ENCODE measurements around the gene SCN5A.

The SCN5A gene

DNA sequence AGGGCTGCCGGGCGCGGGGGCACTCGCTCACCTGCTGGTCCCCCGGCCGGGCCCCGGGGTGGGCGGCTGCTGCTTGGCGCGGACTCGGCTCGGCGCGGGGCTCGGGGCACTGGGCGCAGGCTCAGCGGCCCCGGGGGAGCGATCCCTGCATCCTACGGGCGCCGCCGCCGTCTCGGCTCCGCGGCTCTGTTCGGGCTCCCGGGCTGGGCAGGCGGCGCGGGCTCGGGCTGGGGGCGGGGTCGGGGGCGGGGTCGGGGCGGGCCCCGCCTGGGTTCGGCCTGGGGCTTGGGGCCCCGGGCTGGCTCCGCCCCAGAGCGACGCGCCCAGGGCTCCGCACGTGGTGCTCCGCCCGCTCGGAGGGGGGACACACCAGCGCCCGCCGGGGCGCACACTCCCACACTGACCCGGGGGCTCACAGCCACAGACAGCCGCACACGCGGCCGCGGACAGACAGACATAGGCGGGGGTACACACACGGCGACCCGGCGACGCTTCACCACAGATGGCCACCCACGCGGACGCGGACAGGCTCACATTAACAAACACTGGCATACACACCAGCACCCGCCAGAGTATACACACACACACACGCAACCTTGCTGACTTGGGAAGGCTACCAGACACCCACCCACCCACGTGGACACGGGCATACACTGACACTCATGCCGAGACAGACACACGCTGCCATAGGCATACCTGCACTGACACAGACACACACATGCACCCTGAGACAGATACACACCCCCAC, at the start of gene SCN5A:
TSS of gene SCN5A (minus strand) at position 188 of the 748 bp plus-strand sequence. CDS start 16,380 bp downstream, outside the sequence.
- Histone ChIP-seq H3K36me3 (ENCODE audit: insufficient read depth, low read length) (no peaks in the 10 kb centered on the region), H3K9ac (ENCODE audit: low read depth, low read length) (peak within 1 kb of the TSS; percentile 77)

DNA sequence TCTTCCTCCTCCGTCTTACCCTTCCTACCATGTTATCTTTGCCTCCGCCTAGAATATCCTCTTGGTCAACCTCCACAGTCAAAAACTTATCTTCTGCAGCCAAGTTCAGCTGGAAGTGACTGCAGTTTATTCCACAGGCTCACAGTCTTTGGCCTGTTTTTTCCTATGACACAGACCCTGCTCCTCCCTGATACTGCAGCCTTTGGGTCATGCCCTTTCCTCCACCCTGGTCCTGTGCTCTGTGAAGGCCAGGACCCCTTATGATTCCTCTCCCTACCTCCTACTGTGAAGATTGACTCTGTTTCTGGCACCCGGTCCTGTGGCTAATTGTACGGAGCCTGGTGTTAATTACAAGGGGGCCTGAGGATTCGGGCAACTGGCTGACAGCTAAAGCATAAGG, 49.3 kb upstream of the SCN5A start:
- no peaks in the 10 kb centered on the region for H3K4me1 ChIP-seq (ENCODE audit: insufficient read depth, low read length)
- no peak overlapping the region for H3K9ac ChIP-seq (ENCODE audit: low read depth, low read length)
- H3K36me3 ChIP-seq (ENCODE audit: insufficient read depth, low read length), result no peaks in the 10 kb centered on the region
- no peaks in the 10 kb centered on the region for H3K9me3 ChIP-seq (ENCODE audit: control insufficient read depth, insufficient read depth, low read length)

More for the DNA sequence above, at the start of gene SCN5A:
- Histone ChIP-seq H3K4me1 (ENCODE audit: insufficient read depth, low read length) (peaks cover 4% of the 10 kb centered on the region; the same call in 1 of the 2 replicates), H3K9me3 (ENCODE audit: control insufficient read depth, insufficient read depth, low read length) (no peaks in the 10 kb centered on the region)

DNA sequence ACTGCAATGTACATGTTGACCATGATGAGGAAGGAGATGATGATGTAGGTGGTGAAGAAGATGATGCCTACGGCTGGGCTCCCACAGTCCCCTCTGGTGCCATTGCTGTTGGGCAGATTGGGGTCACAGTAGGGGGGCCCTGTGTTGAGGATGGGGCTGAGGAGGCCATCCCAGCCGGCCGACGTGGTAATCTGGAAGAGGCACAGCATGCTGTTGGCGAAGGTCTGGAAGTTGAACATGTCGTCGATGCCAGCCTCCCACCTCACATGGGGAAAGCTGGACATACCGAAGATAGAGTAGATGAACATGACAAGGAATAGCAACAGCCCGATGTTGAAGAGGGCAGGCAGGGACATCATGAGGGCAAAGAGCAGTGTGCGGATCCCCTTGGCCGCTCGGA, 48.6 kb upstream of the SCN5A start:
- no peak overlapping the region for H3K9ac ChIP-seq (ENCODE audit: low read depth, low read length)
- no peaks in the 10 kb centered on the region for H3K9me3 ChIP-seq (ENCODE audit: control insufficient read depth, insufficient read depth, low read length)
- H3K36me3 ChIP-seq (ENCODE audit: insufficient read depth, low read length), result no peaks in the 10 kb centered on the region
- H3K4me1 ChIP-seq (ENCODE audit: insufficient read depth, low read length), result no peaks in the 10 kb centered on the region

DNA sequence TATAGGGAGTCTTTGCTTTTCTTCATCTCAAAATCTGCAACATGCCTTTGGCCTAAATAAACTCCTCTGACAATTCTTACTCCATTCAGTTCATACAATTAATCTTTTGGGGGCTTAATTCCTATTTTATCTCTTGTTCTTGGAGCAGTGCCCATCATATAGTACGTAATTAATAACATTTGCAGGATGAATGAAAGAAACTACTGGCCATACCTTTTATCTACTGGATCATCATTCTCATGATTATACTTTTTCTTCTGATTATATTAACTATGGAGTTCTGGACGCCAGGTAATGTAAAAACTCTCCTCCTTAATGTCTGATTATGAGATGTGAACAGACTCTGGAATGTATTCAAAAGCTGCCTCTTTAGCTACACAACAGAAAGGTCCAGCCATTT, 46.5 kb upstream of the SCN5A start:
- Histone ChIP-seq H3K36me3 (ENCODE audit: insufficient read depth, low read length) (no peaks in the 10 kb centered on the region), H3K9ac (ENCODE audit: low read depth, low read length) (no peak overlapping the region), H3K4me1 (ENCODE audit: insufficient read depth, low read length) (no peaks in the 10 kb centered on the region), H3K9me3 (ENCODE audit: control insufficient read depth, insufficient read depth, low read length) (no peaks in the 10 kb centered on the region)

DNA sequence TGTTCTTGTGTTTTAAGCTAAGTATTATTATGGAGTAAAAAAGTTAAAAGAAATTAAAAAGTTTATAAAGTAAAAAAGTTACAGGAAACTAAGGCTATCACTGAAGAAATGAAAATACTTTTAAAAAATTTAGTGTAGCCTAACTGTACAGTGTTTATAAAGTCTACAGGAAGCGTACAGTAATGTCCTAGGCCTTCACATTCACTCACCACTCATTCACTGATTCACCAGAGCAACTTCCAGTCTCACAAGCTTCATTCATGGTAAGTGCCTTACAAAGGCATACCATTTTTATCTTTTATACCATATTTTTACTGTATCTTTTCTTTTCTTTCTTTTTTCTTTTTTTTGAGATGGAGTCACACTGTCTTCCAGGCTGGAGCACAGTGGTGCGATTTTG, 40.7 kb upstream of the SCN5A start:
- no peak overlapping the region for H3K9ac ChIP-seq (ENCODE audit: low read depth, low read length)
- no peaks in the 10 kb centered on the region for H3K9me3 ChIP-seq (ENCODE audit: control insufficient read depth, insufficient read depth, low read length)
- no peaks in the 10 kb centered on the region for H3K4me1 ChIP-seq (ENCODE audit: insufficient read depth, low read length)
- no peaks in the 10 kb centered on the region for H3K36me3 ChIP-seq (ENCODE audit: insufficient read depth, low read length)

DNA sequence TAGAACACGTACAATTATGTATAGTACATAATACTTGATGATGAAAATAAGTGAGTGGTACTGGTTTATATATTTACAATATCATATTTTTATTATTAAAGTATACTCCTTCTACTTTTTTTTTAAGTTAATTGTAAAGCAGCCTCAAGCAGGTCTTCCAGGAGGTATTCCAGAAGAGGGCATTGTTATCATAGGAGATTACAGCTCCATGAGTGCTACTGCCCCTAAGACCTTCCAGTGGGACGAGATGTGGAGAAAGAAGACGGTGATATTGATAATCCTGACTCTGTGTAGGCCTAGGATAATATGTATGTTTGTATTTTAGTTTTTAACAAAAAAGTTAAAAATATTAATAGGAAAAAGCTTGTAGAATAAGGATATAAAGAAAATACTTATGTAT, 40.3 kb upstream of the SCN5A start:
- Histone ChIP-seq H3K4me1 (ENCODE audit: insufficient read depth, low read length) (no peaks in the 10 kb centered on the region), H3K36me3 (ENCODE audit: insufficient read depth, low read length) (no peaks in the 10 kb centered on the region), H3K9me3 (ENCODE audit: control insufficient read depth, insufficient read depth, low read length) (no peaks in the 10 kb centered on the region), H3K9ac (ENCODE audit: low read depth, low read length) (no peak overlapping the region)

DNA sequence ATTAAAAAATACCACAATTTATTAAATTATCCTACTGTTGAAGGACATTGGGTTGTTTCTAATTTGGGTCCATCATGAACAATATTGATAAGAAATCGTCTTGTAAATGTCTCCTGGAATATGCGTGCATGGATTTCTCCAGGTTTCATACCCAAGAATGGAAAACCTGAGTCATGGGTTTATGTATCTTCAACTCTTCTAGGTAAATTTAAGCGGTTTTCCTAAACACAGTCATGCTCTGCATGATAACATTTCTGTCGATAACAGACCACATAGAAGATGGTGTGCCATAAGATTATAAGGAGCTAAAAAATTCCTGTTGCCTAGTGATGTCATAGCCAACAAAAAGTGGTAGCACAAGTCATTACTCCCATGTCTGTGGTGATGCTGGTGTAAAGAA, 39.9 kb upstream of the SCN5A start:
- H3K4me1 ChIP-seq (ENCODE audit: insufficient read depth, low read length), result no peaks in the 10 kb centered on the region
- H3K9me3 ChIP-seq (ENCODE audit: control insufficient read depth, insufficient read depth, low read length), result no peaks in the 10 kb centered on the region
- H3K9ac ChIP-seq (ENCODE audit: low read depth, low read length), result no peak overlapping the region
- H3K36me3 ChIP-seq (ENCODE audit: insufficient read depth, low read length), result no peaks in the 10 kb centered on the region

DNA sequence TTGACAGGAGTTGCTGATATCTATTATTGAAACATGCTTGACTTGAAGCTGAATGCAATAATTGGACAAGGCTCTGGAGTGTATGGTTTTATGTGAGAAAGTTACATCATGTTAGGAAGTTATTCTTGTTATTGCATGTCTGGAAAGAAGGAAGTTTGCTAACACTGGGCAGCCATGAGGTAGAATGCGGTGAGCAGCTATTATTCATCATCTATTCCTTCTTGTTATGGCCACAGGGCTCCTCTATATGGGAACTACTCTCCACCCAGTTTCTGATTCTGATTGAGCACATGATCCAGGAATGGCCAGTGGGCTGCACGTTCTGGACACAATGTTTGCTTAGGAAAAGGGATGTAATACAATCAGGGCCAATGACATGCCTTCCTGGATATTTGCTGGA, 37.8 kb upstream of the SCN5A start:
- H3K4me1 ChIP-seq (ENCODE audit: insufficient read depth, low read length), result no peaks in the 10 kb centered on the region
- no peak overlapping the region for H3K9ac ChIP-seq (ENCODE audit: low read depth, low read length)
- no peaks in the 10 kb centered on the region for H3K36me3 ChIP-seq (ENCODE audit: insufficient read depth, low read length)
- H3K9me3 ChIP-seq (ENCODE audit: control insufficient read depth, insufficient read depth, low read length), result no peaks in the 10 kb centered on the region

DNA sequence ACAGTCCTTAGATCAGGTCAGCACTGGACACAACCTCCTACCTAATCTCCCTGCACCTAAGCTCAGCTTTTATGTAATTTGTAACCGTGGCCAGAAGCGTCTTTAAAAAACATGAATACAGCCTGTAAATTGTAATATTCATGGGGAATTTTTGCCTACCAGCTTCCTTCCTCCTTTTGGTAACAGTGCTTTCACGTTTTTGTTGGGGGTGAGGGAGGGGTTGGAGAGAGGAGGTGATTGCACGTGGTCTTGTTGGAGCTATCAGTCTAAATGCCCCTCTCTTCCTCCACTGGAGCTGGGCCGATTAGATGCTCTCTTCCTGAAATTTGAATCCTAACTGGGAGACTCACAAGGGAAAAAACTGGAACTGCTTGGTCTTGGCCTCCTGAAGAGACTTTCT, 35.1 kb upstream of the SCN5A start:
- no peak overlapping the region for H3K9ac ChIP-seq (ENCODE audit: low read depth, low read length)
- no peaks in the 10 kb centered on the region for H3K9me3 ChIP-seq (ENCODE audit: control insufficient read depth, insufficient read depth, low read length)
- no peaks in the 10 kb centered on the region for H3K36me3 ChIP-seq (ENCODE audit: insufficient read depth, low read length)
- no peaks in the 10 kb centered on the region for H3K4me1 ChIP-seq (ENCODE audit: insufficient read depth, low read length)

DNA sequence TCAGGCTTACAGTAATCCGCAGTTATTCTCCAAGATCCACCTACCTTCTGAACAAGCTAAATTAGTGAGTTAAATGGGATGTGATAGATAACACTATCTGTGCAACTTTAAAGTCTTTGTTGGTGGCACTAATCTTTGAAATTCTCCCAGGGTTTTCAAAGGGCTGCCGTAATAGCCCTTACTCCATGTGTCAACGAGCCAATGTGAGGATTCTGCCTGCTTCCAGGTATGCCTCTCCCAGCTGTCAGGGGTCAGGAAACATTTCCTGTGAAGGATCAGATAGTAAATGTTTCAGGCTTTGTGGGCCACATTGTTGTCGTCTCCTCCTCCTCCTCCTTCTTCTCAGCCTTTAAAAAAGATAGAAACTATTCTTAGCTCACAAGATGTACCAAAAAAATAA, 20.2 kb upstream of the SCN5A start:
- Histone ChIP-seq H3K9me3 (ENCODE audit: control insufficient read depth, insufficient read depth, low read length) (no peaks in the 10 kb centered on the region), H3K9ac (ENCODE audit: low read depth, low read length) (no peak overlapping the region), H3K36me3 (ENCODE audit: insufficient read depth, low read length) (no peaks in the 10 kb centered on the region), H3K4me1 (ENCODE audit: insufficient read depth, low read length) (no peaks in the 10 kb centered on the region)

DNA sequence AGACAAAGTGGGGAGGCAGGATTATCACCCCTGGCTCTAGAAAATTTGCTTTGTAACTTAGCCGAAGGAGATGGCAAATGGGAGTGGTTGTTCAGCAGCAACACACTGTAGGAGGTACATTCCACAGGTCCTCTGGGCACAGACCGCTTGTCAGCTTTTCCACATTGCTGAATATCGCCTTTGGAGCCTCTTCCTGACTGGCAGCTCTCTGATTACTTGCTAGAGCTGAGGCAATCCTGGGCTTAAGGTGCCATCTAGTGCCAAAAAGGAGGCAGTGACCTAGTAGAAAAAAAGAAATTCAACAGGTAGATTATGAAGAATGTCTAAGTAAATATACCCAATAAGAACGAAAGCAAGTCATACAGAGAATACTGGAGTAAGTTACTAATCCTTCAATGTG, 13.1 kb upstream of the SCN5A start:
- H3K9me3 ChIP-seq (ENCODE audit: control insufficient read depth, insufficient read depth, low read length), result no peaks in the 10 kb centered on the region; the same call in 1 of the 2 replicates
- no peak overlapping the region for H3K9ac ChIP-seq (ENCODE audit: low read depth, low read length)
- peaks cover 4% of the 10 kb centered on the region; the same call in 1 of the 2 replicates for H3K4me1 ChIP-seq (ENCODE audit: insufficient read depth, low read length)
- no peaks in the 10 kb centered on the region for H3K36me3 ChIP-seq (ENCODE audit: insufficient read depth, low read length)

DNA sequence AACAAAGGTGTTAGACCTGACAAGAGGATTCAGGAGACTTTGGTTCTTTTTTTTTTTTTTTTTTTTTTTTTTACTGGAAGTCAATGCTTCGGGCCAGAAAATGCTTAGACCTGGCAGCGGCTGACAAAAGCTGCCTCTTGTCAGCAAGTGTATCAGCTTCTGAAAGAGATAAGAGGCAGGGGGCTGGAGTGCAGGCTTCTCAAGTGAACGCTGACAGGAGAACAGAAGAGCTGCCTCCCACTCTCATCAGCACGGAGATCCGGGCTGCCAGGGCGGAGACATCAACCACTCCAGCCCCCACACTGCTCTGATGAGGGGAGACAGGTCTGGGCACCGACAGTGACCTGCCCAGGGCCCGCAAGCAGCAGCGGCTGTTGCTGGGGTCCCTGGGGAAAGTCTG, 9.4 kb upstream of the SCN5A start:
- Histone ChIP-seq H3K9me3 (ENCODE audit: control insufficient read depth, insufficient read depth, low read length) (no peaks in the 10 kb centered on the region; the same call in 1 of the 2 replicates), H3K4me1 (ENCODE audit: insufficient read depth, low read length) (peaks cover 4% of the 10 kb centered on the region; the same call in 1 of the 2 replicates), H3K9ac (ENCODE audit: low read depth, low read length) (no peak overlapping the region), H3K36me3 (ENCODE audit: insufficient read depth, low read length) (no peaks in the 10 kb centered on the region)

DNA sequence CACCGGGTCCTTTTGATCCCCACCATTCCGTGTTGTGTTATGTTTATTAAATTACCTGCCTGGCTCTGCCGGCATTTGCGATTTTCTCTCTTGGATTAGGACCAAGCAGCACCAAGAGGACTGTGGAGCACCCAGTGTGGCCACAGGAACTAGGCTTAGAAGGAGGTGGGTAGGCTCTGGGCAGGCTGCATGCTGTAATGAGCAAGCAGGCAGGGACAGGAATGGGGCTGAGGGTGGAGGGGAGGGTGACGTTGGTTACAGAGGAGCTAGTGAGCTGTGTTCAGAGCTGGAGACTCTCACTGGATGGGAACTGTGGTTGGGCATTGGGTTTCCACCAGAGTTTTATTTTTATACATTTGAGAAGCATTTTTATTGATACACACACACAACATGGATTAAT, 7.9 kb upstream of the SCN5A start:
- H3K9ac ChIP-seq (ENCODE audit: low read depth, low read length), result no peak overlapping the region
- H3K9me3 ChIP-seq (ENCODE audit: control insufficient read depth, insufficient read depth, low read length), result no peaks in the 10 kb centered on the region
- peaks cover 4% of the 10 kb centered on the region; the same call in 1 of the 2 replicates for H3K4me1 ChIP-seq (ENCODE audit: insufficient read depth, low read length)
- no peaks in the 10 kb centered on the region for H3K36me3 ChIP-seq (ENCODE audit: insufficient read depth, low read length)

DNA sequence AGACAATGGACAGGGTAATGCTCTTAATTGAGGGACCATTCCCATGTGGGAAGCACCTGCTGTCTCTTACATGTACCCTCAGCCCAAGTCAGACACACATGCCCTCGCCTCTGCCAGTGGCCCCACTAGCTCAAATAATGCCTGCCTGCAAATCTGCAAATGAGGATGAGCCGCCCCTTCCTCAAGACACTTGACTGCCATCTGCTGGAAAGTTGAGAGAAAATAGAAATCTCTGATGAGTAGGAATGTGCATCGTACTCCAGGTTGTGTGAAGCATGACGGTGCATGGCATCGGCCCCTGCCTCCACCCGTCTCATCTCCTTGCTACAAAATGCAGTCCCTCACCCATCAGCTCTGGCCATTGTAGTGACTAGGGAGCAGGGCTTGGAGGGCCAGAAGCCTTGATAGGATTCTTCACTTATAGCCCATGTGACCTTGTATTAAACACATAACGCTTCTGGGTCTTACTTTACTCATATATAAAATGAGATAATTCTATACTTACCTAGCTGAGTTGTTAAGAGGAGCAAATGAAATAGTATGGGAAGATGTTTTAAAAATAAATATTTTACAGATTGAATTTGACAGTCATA, 6.3 kb upstream of the SCN5A start:
- H3K36me3 ChIP-seq (ENCODE audit: insufficient read depth, low read length), result no peaks in the 10 kb centered on the region
- peaks cover 4% of the 10 kb centered on the region; the same call in 1 of the 2 replicates for H3K4me1 ChIP-seq (ENCODE audit: insufficient read depth, low read length)
- no peak overlapping the region for H3K9ac ChIP-seq (ENCODE audit: low read depth, low read length)
- H3K9me3 ChIP-seq (ENCODE audit: control insufficient read depth, insufficient read depth, low read length), result no peaks in the 10 kb centered on the region
